HCT116 (cell line): Measurements from ENCODE around the gene KIF7. TPM values are rescaled to one million over a fixed set of nuclear protein-coding genes. Genes with fewer than 3 reads are reported as not detected.

ENCODE experiments used
- ATAC-seq: fragments of 200-7000 bp; cut with Tn5 transposase; 2 replicates; pipeline ENCODE4 v1.9.1; 2020; ENCODE audit warnings: mild to moderate bottlenecking, moderate library complexity
- BruUV-seq: library from RNA; stranded (reverse); fragments of 400-500 nt; replicated peaks from 2 replicates; lab custom pipeline; 2021; lab: Mats Ljungman, UMichigan
- CTCF ChIA-PET: fragments of 300-600 bp; sonication (Branson Sonifier 250); formaldehyde crosslinking; loops from one replicate; lab custom pipeline; 2021; ENCODE audit warnings: antibody characterized with exemption; lab: Charles Lee
- POLR2A ChIA-PET: fragments of 300-600, 350-600 bp; sonication (Branson Sonifier 250); formaldehyde crosslinking; loops from one replicate; lab custom pipeline; 2021; ENCODE audit warnings: antibody characterized with exemption; lab: Charles Lee
- RAD21 ChIA-PET, 2 experiments: fragments of 300-600 bp; sonication (Branson Sonifier 250); formaldehyde crosslinking; loops; one replicate each; lab custom pipeline; 2023; ENCODE audit warnings: low total read pairs in 2 of 2; ENCODE audit not compliant: uncharacterized antibody in 2 of 2, unreplicated experiment in 2 of 2, low non-redundant PET in 1 of 2; lab: Charles Lee
- DNase-seq: peaks from one replicate; pipeline ENCODE4 v3.0.0-alpha.2; 2010; ENCODE audit warnings: low read depth, low spot score
- H2AFZ ChIP-seq: fragments of 200-600 bp; shearing (Covaris generic), sonication (generic); 2 replicates; pipeline ENCODE4 v1.6.1; 2017; ENCODE audit warnings: low read depth, mixed run types, mixed read lengths, antibody characterized with exemption, low read length; ENCODE audit not compliant: poor library complexity, severe bottlenecking
- H3K27ac ChIP-seq: 2 replicates; pipeline ENCODE4 v1.5.1; 2012; ENCODE audit warnings: low read depth, low read length
- H3K27me3 ChIP-seq: fragments of 200-600 bp; sonication (generic); 2 replicates; pipeline ENCODE4 v1.6.1; 2016; ENCODE audit warnings: mixed run types, low read length, mixed read lengths; ENCODE audit not compliant: insufficient read depth
- H3K36me3 ChIP-seq, 2 experiments: fragments of 200-500 bp in 1 of 2; fragments of 200-600 bp in 1 of 2; sonication (Bioruptor generic) in 1 of 2; sonication (generic) in 1 of 2; 2 replicates each; pipeline versions ENCODE4 v1.5.1 to v1.6.1; 2014 to 2016; ENCODE audit warnings: low read length in 2 of 2, inconsistent platforms in 1 of 2, mixed read lengths in 1 of 2, mixed run types in 1 of 2; ENCODE audit not compliant: insufficient read depth in 2 of 2, control insufficient read depth in 1 of 2
- H3K4me1 ChIP-seq, 2 experiments: fragments of 200-600 bp in 1 of 2; sonication (generic) in 1 of 2; 2 replicates each; pipeline versions ENCODE4 v1.5.1 to v1.6.1; 2012 to 2017; ENCODE audit warnings: low read length in 2 of 2, inconsistent platforms in 1 of 2, mild to moderate bottlenecking in 1 of 2, mixed read lengths in 1 of 2, mixed run types in 1 of 2, moderate library complexity in 1 of 2; ENCODE audit not compliant: insufficient read depth in 2 of 2, control insufficient read depth in 1 of 2
- H3K4me2 ChIP-seq: fragments of 200-600 bp; sonication (generic); 2 replicates; pipeline ENCODE4 v1.6.1; 2017; ENCODE audit warnings: mixed run types, low read length, mixed read lengths
- H3K4me3 ChIP-seq, 2 experiments: fragments of 200-600 bp in 1 of 2; sonication (generic) in 1 of 2; replicated peaks in 1 of 2; 2 replicates each; pipeline ENCODE4 v1.5.1; 2011 to 2016; ENCODE audit warnings: low read length in 2 of 2, control low read depth in 1 of 2, low read depth in 1 of 2, mild to moderate bottlenecking in 1 of 2, mixed read lengths in 1 of 2, mixed run types in 1 of 2
- H3K79me2 ChIP-seq: fragments of 200-600 bp; sonication (generic); 2 replicates; pipeline ENCODE4 v1.6.1; 2017; ENCODE audit warnings: mild to moderate bottlenecking, mixed run types, low read length, moderate library complexity, mixed read lengths; ENCODE audit not compliant: insufficient read depth
- H3K9ac ChIP-seq: fragments of 200-600 bp; sonication (generic); 2 replicates; pipeline ENCODE4 v1.6.1; 2016; ENCODE audit warnings: low read length, mixed read lengths
- H3K9me2 ChIP-seq: fragments of 200-600 bp; sonication (generic), shearing (Covaris generic); 2 replicates; pipeline ENCODE4 v1.6.1; 2017; ENCODE audit warnings: mixed run types, mild to moderate bottlenecking, moderate library complexity; ENCODE audit not compliant: insufficient read depth
- H3K9me3 ChIP-seq, 2 experiments: fragments of 200-500 bp in 1 of 2; fragments of 200-600 bp in 1 of 2; sonication (Bioruptor generic) in 1 of 2; sonication (generic) in 1 of 2; 2 replicates each; pipeline ENCODE4 v1.6.1; 2014 to 2017; ENCODE audit warnings: low read length in 2 of 2, mixed read lengths in 2 of 2, inconsistent platforms in 1 of 2, low read depth in 1 of 2, mild to moderate bottlenecking in 1 of 2, mixed run types in 1 of 2, moderate library complexity in 1 of 2; ENCODE audit not compliant: control insufficient read depth in 1 of 2, insufficient read depth in 1 of 2
- H4K20me1 ChIP-seq: fragments of 200-600 bp; sonication (generic), shearing (Covaris generic); 2 replicates; pipeline ENCODE4 v1.6.1; 2017; ENCODE audit warnings: mixed run types, mild to moderate bottlenecking, moderate library complexity; ENCODE audit not compliant: insufficient read depth
- CBX3 ChIP-seq: IDR thresholded peaks from 2 replicates; pipeline ENCODE4 v1.6.1; 2012; ENCODE audit warnings: low read depth
- CEBPB ChIP-seq: IDR thresholded peaks from 2 replicates; pipeline ENCODE4 v1.6.1; 2012; ENCODE audit warnings: low read depth
- EGR1 ChIP-seq: IDR thresholded peaks from 2 replicates; pipeline ENCODE4 v1.6.1; 2012; ENCODE audit warnings: low read depth
- EZH2 ChIP-seq: fragments of 200-600 bp; sonication (generic); IDR thresholded peaks from 2 replicates; pipeline ENCODE4 v1.6.1; 2017; ENCODE audit warnings: antibody characterized with exemption, mixed run types
- FOSL1 ChIP-seq: IDR thresholded peaks from 2 replicates; pipeline ENCODE4 v1.6.1; 2012; ENCODE audit warnings: low read depth
- JUND ChIP-seq: IDR thresholded peaks from 2 replicates; pipeline ENCODE4 v1.6.1; 2012
- POLR2AphosphoS5 ChIP-seq: IDR thresholded peaks from 2 replicates; pipeline ENCODE4 v1.6.1; 2011; ENCODE audit warnings: mild to moderate bottlenecking, low read depth, low read length, moderate library complexity
- SIN3A ChIP-seq: IDR thresholded peaks from 2 replicates; pipeline ENCODE4 v1.6.1; 2012; ENCODE audit warnings: low read depth
- SP1 ChIP-seq: IDR thresholded peaks from 2 replicates; pipeline ENCODE4 v1.6.1; 2012; ENCODE audit warnings: low read depth
- SRF ChIP-seq: IDR thresholded peaks from 2 replicates; pipeline ENCODE4 v1.6.1; 2012; ENCODE audit warnings: low read depth
- TCF7L2 ChIP-seq: IDR thresholded peaks from 2 replicates; pipeline ENCODE4 v1.7.0; 2011; ENCODE audit warnings: borderline replicate concordance, inconsistent platforms; ENCODE audit not compliant: insufficient read depth, insufficient read length; ENCODE audit errors: extremely low read depth
- ZFX ChIP-seq: fragments of 450-650 bp; IDR thresholded peaks from 2 replicates; pipeline ENCODE4 v1.6.1; 2017
- ZNF274 ChIP-seq: fragments of 200-500 bp; sonication (Bioruptor generic); IDR thresholded peaks from 2 replicates; pipeline ENCODE4 v1.6.1; 2014; ENCODE audit warnings: mild to moderate bottlenecking, low read depth, low read length, inconsistent platforms
- intact Hi-C: fragments of 100-400 bp; cut with micrococcal nuclease; formaldehyde crosslinking; loops from 2 replicates; pipeline ENCODE4 v1.10.0; 2022
- total RNA-seq: library from RNA; stranded (reverse); gene quantifications from one replicate; pipeline ENCODE4 v1.2.1, GENCODE V29; 2021; ENCODE audit not compliant: unreplicated experiment
- TF ChIP-seq, protein P1 (sequence below), 3 experiments: fragments of 200-600 bp in 1 of 3; sonication (generic) in 1 of 3; IDR thresholded peaks in 2 of 3; conservative IDR thresholded peaks in 1 of 3; 2 replicates each; pipeline ENCODE4 v1.5.1; 2012 to 2017; ENCODE audit warnings: low read depth in 2 of 3, low read length in 2 of 3, antibody characterized with exemption in 1 of 3, borderline replicate concordance in 1 of 3, control low read depth in 1 of 3, mild to moderate bottlenecking in 1 of 3, mixed read lengths in 1 of 3, mixed run types in 1 of 3, moderate library complexity in 1 of 3; ENCODE audit not compliant: insufficient read depth in 1 of 3
- TF ChIP-seq, protein P2 (sequence below): IDR thresholded peaks from 2 replicates; pipeline ENCODE4 v1.6.1; 2012

KIF7 gene
- total RNA-seq, 1 experiment from 2014 or later: 0.12 TPM

DNA sequence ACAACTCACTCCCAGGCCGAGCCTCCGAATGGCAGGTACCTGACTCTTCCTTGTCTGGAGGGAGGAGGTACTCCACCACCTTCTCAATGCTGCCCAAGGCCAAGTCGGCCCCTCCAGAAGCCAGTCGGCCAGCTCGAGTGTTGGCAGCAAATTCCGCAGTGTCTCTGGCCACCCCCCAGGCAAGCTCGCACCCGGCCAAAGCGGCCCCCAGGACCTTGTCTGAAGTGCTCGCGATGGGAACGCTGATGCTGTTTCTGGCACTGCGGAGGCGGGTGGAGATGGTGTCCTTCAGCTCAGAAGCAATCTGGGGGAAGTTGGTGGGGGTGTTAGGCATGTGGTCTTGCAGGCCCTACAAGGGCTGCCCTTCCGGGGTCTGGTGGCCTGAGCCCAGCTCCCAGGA, 14.7 kb upstream of the KIF7 start:
- no peak for ATAC-seq
- Histone ChIP-seq H3K36me3 (no peaks in the 10 kb centered on the region), H3K27me3 (no peaks in the 10 kb centered on the region), H3K27ac (no peak overlapping the region), H3K9me3 (no peaks in the 10 kb centered on the region), H3K9me2 (no peaks in the 10 kb centered on the region), H3K4me3 (no peak overlapping the region), H3K4me2 (no peak overlapping the region), H3K79me2 (no peaks in the 10 kb centered on the region), H3K9ac (no peak overlapping the region), H4K20me1 (no peaks in the 10 kb centered on the region), H2AFZ (no peak overlapping the region), H3K4me1 (no peaks in the 10 kb centered on the region)
- BruUV-seq: no TSS peak
- intact Hi-C loops: no loop called here
- TF ChIP-seq SP1 (no peak), ZNF274 (no peak), CEBPB (no peak), SRF (no peak), EZH2 (no peak), TCF7L2 (no peak), POLR2AphosphoS5 (no peak), ZFX (no peak), FOSL1 (no peak), CBX3 (no peak), SIN3A (no peak), EGR1 (no peak), JUND (no peak)
- TF ChIP-seq, protein P1, sequence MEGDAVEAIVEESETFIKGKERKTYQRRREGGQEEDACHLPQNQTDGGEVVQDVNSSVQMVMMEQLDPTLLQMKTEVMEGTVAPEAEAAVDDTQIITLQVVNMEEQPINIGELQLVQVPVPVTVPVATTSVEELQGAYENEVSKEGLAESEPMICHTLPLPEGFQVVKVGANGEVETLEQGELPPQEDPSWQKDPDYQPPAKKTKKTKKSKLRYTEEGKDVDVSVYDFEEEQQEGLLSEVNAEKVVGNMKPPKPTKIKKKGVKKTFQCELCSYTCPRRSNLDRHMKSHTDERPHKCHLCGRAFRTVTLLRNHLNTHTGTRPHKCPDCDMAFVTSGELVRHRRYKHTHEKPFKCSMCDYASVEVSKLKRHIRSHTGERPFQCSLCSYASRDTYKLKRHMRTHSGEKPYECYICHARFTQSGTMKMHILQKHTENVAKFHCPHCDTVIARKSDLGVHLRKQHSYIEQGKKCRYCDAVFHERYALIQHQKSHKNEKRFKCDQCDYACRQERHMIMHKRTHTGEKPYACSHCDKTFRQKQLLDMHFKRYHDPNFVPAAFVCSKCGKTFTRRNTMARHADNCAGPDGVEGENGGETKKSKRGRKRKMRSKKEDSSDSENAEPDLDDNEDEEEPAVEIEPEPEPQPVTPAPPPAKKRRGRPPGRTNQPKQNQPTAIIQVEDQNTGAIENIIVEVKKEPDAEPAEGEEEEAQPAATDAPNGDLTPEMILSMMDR (IDR thresholded peaks at IDR 0.05 in 2 of 3, conservative IDR thresholded peaks at IDR 0.05 in 1 of 3; ENCODE audit: borderline replicate concordance in 1 of 3, insufficient read depth in 1 of 3, low read depth in 2 of 3, low read length in 2 of 3): no peak
- TF ChIP-seq, protein P2, sequence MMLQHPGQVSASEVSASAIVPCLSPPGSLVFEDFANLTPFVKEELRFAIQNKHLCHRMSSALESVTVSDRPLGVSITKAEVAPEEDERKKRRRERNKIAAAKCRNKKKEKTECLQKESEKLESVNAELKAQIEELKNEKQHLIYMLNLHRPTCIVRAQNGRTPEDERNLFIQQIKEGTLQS: no peak
- ChIA-PET POLR2A (no interaction called here), RAD21 (no interaction called here), CTCF (no interaction called here)
- no peak for DNase-seq
